Bronchial epithelial cell (primary cell): ENCODE data around the gene GPC5. TPM values are rescaled to one million over a fixed set of nuclear protein-coding genes. Genes with fewer than 3 reads are reported as not detected.
A peak's percentile ranks its signal among the peaks of the same experiment; 100 is the strongest.
"Not testable (repeated sequence)": the region's sequence is repeated elsewhere in the genome, so short reads cannot be mapped to it uniquely, and the experiment has no call there.

Source experiments
- DNase-seq: peaks from one replicate; pipeline ENCODE4 v3.0.0-alpha.2; 2010; ENCODE audit warnings: low read depth
- FAIRE-seq: peaks from 2 replicates; lab custom pipeline; 2011; peaks lifted over from hg19 to GRCh38; lab: Jason Lieb, UNC
- H3K27me3 ChIP-seq: 2 replicates; pipeline ENCODE4 v1.5.1; 2011; ENCODE audit warnings: low read length; ENCODE audit not compliant: control insufficient read depth, insufficient read depth
- H3K36me3 ChIP-seq: 2 replicates; pipeline ENCODE4 v1.5.1; 2011; ENCODE audit warnings: low read length; ENCODE audit not compliant: control insufficient read depth, insufficient read depth
- H3K4me3 ChIP-seq: 2 replicates; pipeline ENCODE4 v1.5.1; 2011; ENCODE audit warnings: mild to moderate bottlenecking, low read depth, low read length, control low read depth
- total RNA-seq: library from RNA; depleted of rRNA; stranded (reverse); fragments of >200 nt; gene quantifications from 2 replicates; pipeline ENCODE4 v1.2.1, GENCODE V29; 2014
- TF ChIP-seq, protein P1 (sequence below): IDR thresholded peaks from 2 replicates; pipeline ENCODE4 v1.5.1; 2011; ENCODE audit warnings: mild to moderate bottlenecking, moderate library complexity, low read length, control low read depth, inconsistent platforms; ENCODE audit not compliant: insufficient read depth, severe bottlenecking

Gene GPC5
- total RNA-seq, 1 donor from 2014 or later, result 1.8 TPM

GRCh38 chr13:92677571-92677970 lies 1279.2 kb downstream of the GPC5 start:
- H3K27me3 ChIP-seq, result no peaks in the 10 kb centered on the region
- FAIRE-seq (no peak), DNase-seq (no peak)
- TF ChIP-seq, protein P1, sequence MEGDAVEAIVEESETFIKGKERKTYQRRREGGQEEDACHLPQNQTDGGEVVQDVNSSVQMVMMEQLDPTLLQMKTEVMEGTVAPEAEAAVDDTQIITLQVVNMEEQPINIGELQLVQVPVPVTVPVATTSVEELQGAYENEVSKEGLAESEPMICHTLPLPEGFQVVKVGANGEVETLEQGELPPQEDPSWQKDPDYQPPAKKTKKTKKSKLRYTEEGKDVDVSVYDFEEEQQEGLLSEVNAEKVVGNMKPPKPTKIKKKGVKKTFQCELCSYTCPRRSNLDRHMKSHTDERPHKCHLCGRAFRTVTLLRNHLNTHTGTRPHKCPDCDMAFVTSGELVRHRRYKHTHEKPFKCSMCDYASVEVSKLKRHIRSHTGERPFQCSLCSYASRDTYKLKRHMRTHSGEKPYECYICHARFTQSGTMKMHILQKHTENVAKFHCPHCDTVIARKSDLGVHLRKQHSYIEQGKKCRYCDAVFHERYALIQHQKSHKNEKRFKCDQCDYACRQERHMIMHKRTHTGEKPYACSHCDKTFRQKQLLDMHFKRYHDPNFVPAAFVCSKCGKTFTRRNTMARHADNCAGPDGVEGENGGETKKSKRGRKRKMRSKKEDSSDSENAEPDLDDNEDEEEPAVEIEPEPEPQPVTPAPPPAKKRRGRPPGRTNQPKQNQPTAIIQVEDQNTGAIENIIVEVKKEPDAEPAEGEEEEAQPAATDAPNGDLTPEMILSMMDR, result no peak
- H3K36me3 ChIP-seq, result no peaks in the 10 kb centered on the region
- H3K4me3 ChIP-seq, result no peak overlapping the region

DNA sequence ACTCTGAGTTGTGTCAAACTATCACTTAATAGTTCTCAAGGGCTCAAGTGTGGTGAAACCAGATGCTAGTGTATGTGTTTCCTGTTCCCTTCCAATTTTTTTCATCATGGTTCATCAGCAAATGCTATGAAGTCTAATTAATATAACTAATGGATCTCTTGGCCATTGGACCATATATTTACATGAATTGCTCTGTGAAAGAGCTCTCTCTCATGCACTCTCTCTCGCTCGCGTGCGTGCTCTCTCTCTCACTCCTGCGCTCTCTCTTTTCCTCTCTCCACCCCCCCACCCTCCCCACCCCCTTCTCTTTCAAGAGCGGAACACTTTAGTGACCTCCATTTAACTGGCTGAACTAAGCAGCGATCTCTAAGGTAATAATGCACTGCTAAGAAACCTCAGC lies 1281.2 kb downstream of the GPC5 start:
- no peak overlapping the region for H3K4me3 ChIP-seq

GRCh38 chr13:92681239-92681638 lies 1282.8 kb downstream of the GPC5 start:
- H3K27me3 ChIP-seq, result no peaks in the 10 kb centered on the region
- DNase-seq (peak; percentile 7), FAIRE-seq (no peak)
- TF ChIP-seq, protein P1, result no peak
- no peaks in the 10 kb centered on the region for H3K36me3 ChIP-seq
- no peak overlapping the region for H3K4me3 ChIP-seq

More for the DNA sequence above, 1281.2 kb downstream of the GPC5 start:
- H3K27me3 ChIP-seq, result no peaks in the 10 kb centered on the region
- DNase-seq (no peak), FAIRE-seq (no peak)
- TF ChIP-seq, protein P1, result no peak
- no peaks in the 10 kb centered on the region for H3K36me3 ChIP-seq

- DNase-seq (no peak), FAIRE-seq (no peak)
- Histone ChIP-seq H3K27me3 (no peaks in the 10 kb centered on the region), H3K4me3 (no peak overlapping the region), H3K36me3 (no peaks in the 10 kb centered on the region)
- TF ChIP-seq, protein P1, result no peak
Observed at GRCh38 chr13:92682832-92683517, 1284.6 kb downstream of the GPC5 start.

DNA sequence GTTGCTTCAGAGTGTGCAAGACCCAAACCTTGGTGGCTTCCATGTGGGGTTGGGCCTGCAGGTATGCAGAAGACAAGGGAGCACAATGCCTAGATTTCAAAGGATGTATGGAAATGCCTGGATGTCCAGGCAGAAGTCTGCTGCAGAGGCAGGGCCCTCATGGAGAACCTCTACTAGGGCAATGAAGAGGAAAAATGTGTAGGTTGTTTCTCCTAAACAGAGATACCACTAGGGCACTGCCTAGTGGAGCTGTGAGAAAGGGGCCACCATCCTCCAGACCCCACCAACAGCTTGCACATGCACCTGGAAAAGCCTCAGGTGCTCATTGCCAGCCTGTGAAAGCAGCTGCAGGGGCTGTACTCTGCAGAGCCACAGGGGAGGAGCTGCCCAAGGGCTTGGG lies 1295.6 kb downstream of the GPC5 start:
- TF ChIP-seq, protein P1, result no peak
- no peak for FAIRE-seq
- no peak overlapping the region for H3K4me3 ChIP-seq
- no peaks in the 10 kb centered on the region for H3K27me3 ChIP-seq
- no peak for DNase-seq
- no peaks in the 10 kb centered on the region for H3K36me3 ChIP-seq

DNA sequence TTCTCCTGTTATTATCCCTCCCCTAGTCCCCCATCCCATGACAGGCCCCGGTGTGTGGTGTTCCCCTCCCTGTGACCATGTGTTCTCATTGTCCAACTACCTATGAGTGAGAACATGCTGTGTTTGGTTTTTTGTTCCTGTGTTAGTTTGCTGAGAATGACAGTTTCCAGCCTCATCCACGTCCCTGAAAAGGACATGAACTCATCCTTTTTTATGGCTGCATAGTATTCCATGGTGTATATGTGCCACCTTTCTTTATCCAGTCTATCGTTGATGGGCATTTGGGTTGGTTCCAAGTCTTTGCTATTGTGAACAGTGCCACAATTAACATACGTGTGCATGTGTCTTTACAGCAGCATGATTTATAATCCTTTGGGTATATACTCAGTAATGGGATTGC lies 1297.4 kb downstream of the GPC5 start:
- not testable (repeated sequence) for H3K27me3 ChIP-seq, DNase-seq, H3K4me3 ChIP-seq, FAIRE-seq, H3K36me3 ChIP-seq
